ENCODE measurements around the gene HOXA9. TPM values are rescaled to one million over a fixed set of nuclear protein-coding genes. Genes with fewer than 3 reads are reported as not detected.

Gene HOXA9
- total and polyA plus RNA-seq, 5 donors from 2014 or later: 0.20 to 1.1 TPM; not detected in 3

DNA sequence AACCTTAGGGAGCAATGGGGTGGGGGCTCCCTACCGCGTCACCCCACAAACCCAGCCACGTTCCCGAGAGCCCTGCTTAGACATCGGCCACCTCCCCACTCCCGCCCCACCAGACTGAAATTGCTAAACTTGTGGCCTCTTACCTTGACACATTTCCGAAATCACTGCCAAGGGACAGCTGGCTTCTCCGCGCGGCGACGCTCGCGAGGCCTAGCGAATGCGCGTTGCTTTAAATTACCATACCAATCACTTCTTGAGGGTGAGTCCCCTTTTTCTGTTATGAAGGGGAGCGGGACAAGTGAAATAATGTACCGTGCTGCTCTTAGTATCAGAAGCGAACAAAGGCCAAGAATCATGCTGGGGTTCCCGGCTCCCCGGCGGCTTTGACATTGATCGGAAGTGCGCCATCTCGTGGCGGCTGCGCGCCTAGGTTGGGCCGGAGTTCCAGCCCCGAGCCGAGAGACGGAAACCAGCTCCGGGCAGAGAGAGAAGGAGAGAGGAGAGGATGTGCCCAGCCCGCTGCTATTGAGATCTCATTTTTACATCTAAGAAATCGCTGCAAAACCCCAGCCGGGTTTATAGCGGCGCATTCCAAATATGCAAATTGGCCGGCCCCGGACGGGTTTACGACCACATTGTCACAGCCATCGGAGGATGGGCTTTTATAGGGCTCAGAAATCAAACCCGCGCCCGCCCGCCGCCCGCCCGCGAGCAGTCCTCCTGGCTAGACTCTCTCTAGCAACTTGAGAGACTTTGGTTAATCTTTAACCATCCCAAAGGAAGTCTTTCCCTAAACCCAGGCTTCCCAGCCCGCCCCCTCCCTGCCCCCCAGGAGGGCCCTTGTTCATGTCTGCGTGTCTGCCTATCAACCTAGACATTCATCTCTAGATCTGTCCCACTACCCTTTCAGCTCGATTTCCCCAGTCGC, 14.4 kb upstream of the HOXA9 start:
- Histone ChIP-seq H3K27me3 (ENCODE audit: control insufficient read depth, insufficient read depth, low read length) (peaks cover 32% of the 10 kb centered on the region), H3K27ac (ENCODE audit: insufficient read depth, low read length, poor library complexity, severe bottlenecking) (no peak overlapping the region), H3K4me1 (ENCODE audit: control insufficient read depth, insufficient read depth, low read length, poor library complexity, severe bottlenecking) (peaks cover 21% of the 10 kb centered on the region), H3K36me3 (ENCODE audit: control insufficient read depth, insufficient read depth, low read length) (no peaks in the 10 kb centered on the region), H3K9me3 (ENCODE audit: control insufficient read depth in 2 of 2, low read length in 2 of 2) (no peaks in the 10 kb centered on the region), H3K4me3 (ENCODE audit: low read depth, low read length) (no peak overlapping the region)
- Mint-ChIP-seq H3K27me3 (peaks cover 86% of the 10 kb centered on the region), H3K27ac (peak overlapping the region in 1 of 3 donors; percentile 63), H3K36me3 (no peaks in the 10 kb centered on the region), H3K4me3 (peak overlapping the region; percentile 43 to 78 (median 62)), H3K9me3 (peaks cover 0 to 3% (median 0%) of the 10 kb centered on the region in 7 donors), H3K4me1 (peaks cover 0 to 25% (median 13%) of the 10 kb centered on the region in 4 donors)
- peak; percentile 38 to 72 for ATAC-seq (ENCODE audit: low read depth in 2 of 2)
- DNase-seq: peak in 2 of 3 donors; percentile 33 to 68

DNA sequence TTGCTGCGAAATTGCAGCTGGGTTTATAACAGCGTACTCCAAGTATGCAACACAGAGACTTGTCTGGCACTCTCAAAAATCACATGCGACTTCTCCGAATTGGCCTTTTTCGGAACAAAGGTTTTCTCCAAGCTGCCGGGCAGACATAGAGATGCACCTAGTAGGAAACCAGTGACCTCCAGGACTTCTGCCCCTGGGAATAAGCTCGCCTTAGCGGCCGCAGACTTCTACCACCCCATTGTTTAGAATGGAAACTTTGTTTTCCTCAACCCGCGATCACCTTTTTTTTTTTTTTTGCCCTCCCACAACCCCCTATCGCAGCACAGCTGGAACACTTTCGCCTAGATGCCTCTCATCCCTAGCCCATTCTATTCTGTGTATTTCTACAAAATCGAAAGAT, 13.7 kb upstream of the HOXA9 start:
- no peak overlapping the region for H3K4me3 ChIP-seq (ENCODE audit: low read depth, low read length)
- H3K36me3 ChIP-seq (ENCODE audit: control insufficient read depth, insufficient read depth, low read length): no peaks in the 10 kb centered on the region

DNA sequence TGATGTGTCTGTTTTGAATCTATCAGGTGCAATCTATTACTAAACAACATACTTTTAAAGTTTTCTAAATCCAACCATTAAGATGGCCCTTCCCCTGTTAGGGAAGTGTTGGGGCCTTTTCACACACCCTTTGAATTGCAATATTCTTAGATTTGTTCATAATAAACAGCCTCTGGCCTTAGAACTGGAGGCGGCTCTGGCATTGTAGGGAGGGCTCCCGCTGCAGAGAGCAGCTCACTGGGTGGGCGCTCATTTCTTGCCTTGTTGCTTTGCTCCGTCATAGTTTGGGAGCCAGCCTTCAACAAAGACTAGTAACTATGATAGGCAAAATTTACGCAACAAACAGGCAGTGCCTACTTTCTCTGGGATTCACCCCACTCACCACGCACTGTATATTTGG, 13.0 kb upstream of the HOXA9 start:
- H3K9me3 Mint-ChIP-seq: peaks cover 0 to 3% (median 0%) of the 10 kb centered on the region in 7 donors
- no peak overlapping the region for H3K4me3 ChIP-seq (ENCODE audit: low read depth, low read length)
- no peak overlapping the region for H3K4me3 Mint-ChIP-seq
- DNase-seq (no peak), ATAC-seq (ENCODE audit: low read depth in 2 of 2) (no peak)
- peaks cover 20% of the 10 kb centered on the region for H3K4me1 ChIP-seq (ENCODE audit: control insufficient read depth, insufficient read depth, low read length, poor library complexity, severe bottlenecking)
- H3K27me3 Mint-ChIP-seq: peaks cover 80% of the 10 kb centered on the region
- H3K27ac Mint-ChIP-seq: no peak overlapping the region
- no peaks in the 10 kb centered on the region for H3K36me3 ChIP-seq (ENCODE audit: control insufficient read depth, insufficient read depth, low read length)
- no peaks in the 10 kb centered on the region for H3K36me3 Mint-ChIP-seq
- H3K27me3 ChIP-seq (ENCODE audit: control insufficient read depth, insufficient read depth, low read length): peaks cover 30% of the 10 kb centered on the region
- no peaks in the 10 kb centered on the region for H3K9me3 ChIP-seq (ENCODE audit: control insufficient read depth in 2 of 2, low read length in 2 of 2)
- H3K27ac ChIP-seq (ENCODE audit: insufficient read depth, low read length, poor library complexity, severe bottlenecking): no peak overlapping the region
- peaks cover 0 to 20% (median 7%) of the 10 kb centered on the region in 4 donors for H3K4me1 Mint-ChIP-seq

More for the DNA sequence above, 13.7 kb upstream of the HOXA9 start:
- peaks cover 0 to 3% (median 0%) of the 10 kb centered on the region in 7 donors for H3K9me3 Mint-ChIP-seq
- peaks cover 0 to 25% (median 9%) of the 10 kb centered on the region in 4 donors for H3K4me1 Mint-ChIP-seq
- ATAC-seq (ENCODE audit: low read depth in 2 of 2) (no peak), DNase-seq (no peak)
- Histone ChIP-seq H3K27ac (ENCODE audit: insufficient read depth, low read length, poor library complexity, severe bottlenecking) (no peak overlapping the region), H3K27me3 (ENCODE audit: control insufficient read depth, insufficient read depth, low read length) (peaks cover 33% of the 10 kb centered on the region), H3K4me1 (ENCODE audit: control insufficient read depth, insufficient read depth, low read length, poor library complexity, severe bottlenecking) (peaks cover 20% of the 10 kb centered on the region), H3K9me3 (ENCODE audit: control insufficient read depth in 2 of 2, low read length in 2 of 2) (no peaks in the 10 kb centered on the region)
- H3K36me3 Mint-ChIP-seq: no peaks in the 10 kb centered on the region
- peak overlapping the region in 1 of 4 donors; percentile 71 for H3K4me3 Mint-ChIP-seq
- H3K27me3 Mint-ChIP-seq: peaks cover 86% of the 10 kb centered on the region
- peak overlapping the region in 1 of 3 donors; percentile 63 for H3K27ac Mint-ChIP-seq

DNA sequence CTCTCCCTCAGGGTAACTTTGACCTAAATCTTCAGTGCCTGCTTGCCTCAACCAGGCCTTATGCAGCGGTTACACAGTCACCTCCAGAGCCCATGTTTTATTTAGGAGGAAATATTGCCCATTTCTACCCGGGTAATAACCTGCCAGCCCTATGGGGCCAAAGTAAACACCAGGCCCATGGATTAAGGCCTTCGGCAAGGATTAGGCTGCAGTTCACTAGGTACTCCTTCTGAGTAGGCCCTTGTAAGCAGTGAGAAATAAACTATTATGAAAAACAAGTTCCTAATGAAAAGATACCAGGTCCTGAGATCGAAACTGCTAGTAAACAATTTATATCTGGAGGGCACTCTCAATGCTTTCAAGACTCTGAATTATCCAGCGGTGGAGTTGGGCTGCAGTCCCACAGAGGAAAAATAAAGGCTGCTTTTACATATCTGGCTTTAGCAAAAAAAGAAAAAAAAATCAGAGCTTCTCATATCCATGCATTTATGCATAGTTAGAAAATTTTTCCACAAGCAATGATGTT, 12.5 kb upstream of the HOXA9 start:
- H3K9me3 Mint-ChIP-seq: peaks cover 0 to 3% (median 0%) of the 10 kb centered on the region in 7 donors
- Histone ChIP-seq H3K4me1 (ENCODE audit: control insufficient read depth, insufficient read depth, low read length, poor library complexity, severe bottlenecking) (peaks cover 25% of the 10 kb centered on the region), H3K36me3 (ENCODE audit: control insufficient read depth, insufficient read depth, low read length) (no peaks in the 10 kb centered on the region), H3K9me3 (ENCODE audit: control insufficient read depth in 2 of 2, low read length in 2 of 2) (no peaks in the 10 kb centered on the region), H3K27me3 (ENCODE audit: control insufficient read depth, insufficient read depth, low read length) (peaks cover 29% of the 10 kb centered on the region), H3K27ac (ENCODE audit: insufficient read depth, low read length, poor library complexity, severe bottlenecking) (no peak overlapping the region), H3K4me3 (ENCODE audit: low read depth, low read length) (no peak overlapping the region)
- H3K4me1 Mint-ChIP-seq: peaks cover 0 to 21% (median 7%) of the 10 kb centered on the region in 4 donors
- no peaks in the 10 kb centered on the region for H3K36me3 Mint-ChIP-seq
- DNase-seq (no peak), ATAC-seq (ENCODE audit: low read depth in 2 of 2) (no peak)
- no peak overlapping the region for H3K27ac Mint-ChIP-seq
- no peak overlapping the region for H3K4me3 Mint-ChIP-seq
- H3K27me3 Mint-ChIP-seq: peaks cover 77% of the 10 kb centered on the region

DNA sequence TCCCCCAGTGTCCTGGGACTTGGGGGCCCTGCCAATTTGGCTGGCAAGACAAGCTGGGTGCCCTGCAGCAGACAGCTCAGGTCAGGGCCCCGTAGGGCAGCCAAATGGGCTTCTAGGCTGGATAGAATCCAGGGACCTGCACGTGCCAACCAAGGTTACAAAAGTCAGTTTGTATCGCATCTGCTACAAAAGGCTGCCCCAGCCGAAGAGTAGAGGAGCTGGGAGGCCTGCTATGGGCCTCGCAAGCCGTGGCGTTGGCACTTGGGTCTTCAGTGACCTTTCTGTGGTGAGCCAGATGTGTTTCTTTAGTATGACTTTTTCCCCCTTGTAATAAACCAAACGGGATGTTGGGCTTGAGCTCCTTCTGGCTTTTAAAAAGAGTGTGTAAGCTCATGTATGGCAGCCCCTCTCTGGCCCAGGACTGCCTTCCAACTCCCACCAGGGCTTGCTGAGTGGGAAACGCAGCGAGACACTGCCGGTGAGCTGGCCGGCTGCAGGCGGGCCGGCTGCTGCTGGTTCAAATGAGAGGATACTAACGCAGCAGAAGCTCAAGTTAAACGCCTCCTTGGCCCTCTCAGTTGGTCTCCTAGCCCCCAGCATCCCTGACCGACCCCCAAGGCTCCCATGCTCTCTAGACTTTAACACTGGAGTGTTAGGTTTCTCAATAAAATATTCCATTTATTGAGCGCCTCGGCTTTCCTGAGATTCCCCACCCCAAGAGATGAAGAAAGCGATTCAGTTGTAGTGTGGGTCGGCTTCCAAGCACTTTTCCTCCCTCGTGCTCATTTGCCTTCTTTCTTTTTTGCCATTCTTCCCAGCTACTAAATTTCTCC, 11.8 kb upstream of the HOXA9 start:
- Mint-ChIP-seq H3K4me1 (peaks cover 0 to 24% (median 10%) of the 10 kb centered on the region in 4 donors), H3K27me3 (peaks cover 77% of the 10 kb centered on the region), H3K9me3 (peaks cover 0 to 3% (median 0%) of the 10 kb centered on the region in 7 donors), H3K27ac (no peak overlapping the region), H3K4me3 (peak overlapping the region in 1 of 4 donors; percentile 8), H3K36me3 (no peaks in the 10 kb centered on the region)
- ATAC-seq (ENCODE audit: low read depth in 2 of 2) (no peak), DNase-seq (no peak)
- Histone ChIP-seq H3K27ac (ENCODE audit: insufficient read depth, low read length, poor library complexity, severe bottlenecking) (no peak overlapping the region), H3K36me3 (ENCODE audit: control insufficient read depth, insufficient read depth, low read length) (no peaks in the 10 kb centered on the region), H3K4me1 (ENCODE audit: control insufficient read depth, insufficient read depth, low read length, poor library complexity, severe bottlenecking) (peaks cover 31% of the 10 kb centered on the region), H3K4me3 (ENCODE audit: low read depth, low read length) (no peak overlapping the region), H3K27me3 (ENCODE audit: control insufficient read depth, insufficient read depth, low read length) (peaks cover 30% of the 10 kb centered on the region), H3K9me3 (ENCODE audit: control insufficient read depth in 2 of 2, low read length in 2 of 2) (no peaks in the 10 kb centered on the region)

DNA sequence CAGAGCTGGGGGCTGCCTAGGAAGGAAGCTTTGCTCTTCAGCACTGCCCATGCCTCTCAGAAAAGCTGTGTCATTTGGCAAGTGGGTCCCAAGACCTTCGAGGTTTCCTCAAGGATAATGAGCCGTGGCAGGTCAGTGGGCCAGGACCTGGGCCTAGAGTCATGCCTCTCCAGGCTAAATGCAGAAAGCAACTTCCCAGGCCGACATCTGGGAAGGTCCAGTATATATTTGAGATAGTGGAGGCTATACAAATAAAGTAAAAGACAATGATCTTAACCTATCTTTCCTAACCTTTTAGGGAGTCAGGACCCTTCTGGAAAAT, 11.1 kb upstream of the HOXA9 start:
- H3K36me3 Mint-ChIP-seq: no peaks in the 10 kb centered on the region
- H3K4me3 Mint-ChIP-seq: peak overlapping the region in 1 of 4 donors; percentile 8
- peaks cover 37% of the 10 kb centered on the region for H3K4me1 ChIP-seq (ENCODE audit: control insufficient read depth, insufficient read depth, low read length, poor library complexity, severe bottlenecking)
- ATAC-seq (ENCODE audit: low read depth in 2 of 2): no peak
- peaks cover 0 to 6% (median 0%) of the 10 kb centered on the region in 7 donors for H3K9me3 Mint-ChIP-seq
- peaks cover 77% of the 10 kb centered on the region for H3K27me3 Mint-ChIP-seq
- peaks cover 36% of the 10 kb centered on the region for H3K27me3 ChIP-seq (ENCODE audit: control insufficient read depth, insufficient read depth, low read length)
- H3K9me3 ChIP-seq (ENCODE audit: control insufficient read depth in 2 of 2, low read length in 2 of 2): no peaks in the 10 kb centered on the region
- DNase-seq: no peak
- H3K36me3 ChIP-seq (ENCODE audit: control insufficient read depth, insufficient read depth, low read length): no peaks in the 10 kb centered on the region
- no peak overlapping the region for H3K4me3 ChIP-seq (ENCODE audit: low read depth, low read length)
- no peak overlapping the region for H3K27ac Mint-ChIP-seq
- peaks cover 3 to 30% (median 16%) of the 10 kb centered on the region in 4 donors for H3K4me1 Mint-ChIP-seq
- H3K27ac ChIP-seq (ENCODE audit: insufficient read depth, low read length, poor library complexity, severe bottlenecking): no peak overlapping the region

Measured in CD4-positive, CD25-positive, alpha-beta regulatory T cell (primary cell).